ENCODE data around the gene ABHD14A.

- TF ChIP-seq CTCF (IDR thresholded peaks at IDR 0.05; ENCODE audit: low read length) = no peak
- no peak for TF ChIP-seq EZH2 (IDR thresholded peaks at IDR 0.05; ENCODE audit: borderline replicate concordance, low read length)
These were observed 5.0 kb upstream of the ABHD14A start for GRCh38 chr3:51969841-51970240.
